Measurements from ENCODE around the gene SLC28A1. TPM values are rescaled to one million over a fixed set of nuclear protein-coding genes. Genes with fewer than 3 reads are reported as not detected.
A peak's percentile ranks its signal among the peaks of the same experiment; 100 is the strongest.

SLC28A1 gene
- total RNA-seq, 1 experiment from 2014 or later: not detected

DNA sequence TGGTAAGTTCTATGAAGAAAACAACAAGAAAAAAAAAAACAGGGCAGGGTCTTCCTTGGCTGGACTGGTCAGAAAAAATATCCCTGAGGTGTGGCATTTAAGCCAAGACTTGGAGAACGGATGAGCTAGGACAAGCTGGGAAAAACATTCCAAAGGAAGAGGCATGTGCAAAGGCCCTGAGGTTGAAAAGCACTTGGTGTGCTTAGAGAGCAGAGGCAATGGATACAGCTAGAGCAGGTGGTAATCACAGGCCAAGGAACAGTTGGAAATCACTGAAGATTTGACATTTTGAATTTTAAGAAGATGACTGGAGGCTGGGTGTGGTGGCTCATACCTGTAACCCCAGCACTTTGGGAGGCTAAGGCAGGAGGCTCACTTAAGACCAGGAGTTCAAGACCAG, 54.3 kb downstream of the SLC28A1 start:
- no peak for DNase-seq (ENCODE audit: low spot score)

DNA sequence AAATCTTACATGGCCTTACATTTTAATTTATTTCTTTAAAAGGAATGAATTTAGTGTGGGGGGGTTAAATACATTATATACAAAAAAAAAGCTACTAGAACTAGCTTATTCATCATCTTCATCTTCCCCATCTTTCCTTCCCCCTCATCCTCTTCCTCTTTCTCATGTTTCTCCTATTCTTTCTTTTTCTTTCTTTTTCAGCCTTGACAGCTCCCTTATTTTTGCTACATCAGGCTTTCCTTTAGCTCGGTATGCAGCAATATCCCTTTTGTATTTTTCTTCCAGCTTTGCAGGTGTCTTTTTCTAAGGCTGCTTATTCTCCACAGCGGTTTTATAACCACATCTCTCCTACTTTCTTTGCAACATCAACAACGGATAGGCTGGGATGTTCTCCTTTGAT, 55.9 kb downstream of the SLC28A1 start:
- DNase-seq (ENCODE audit: low spot score): no peak

GRCh38 chr15:84942456-84942855, 58.0 kb downstream of the SLC28A1 start:
- no peak for DNase-seq (ENCODE audit: low spot score)

DNA sequence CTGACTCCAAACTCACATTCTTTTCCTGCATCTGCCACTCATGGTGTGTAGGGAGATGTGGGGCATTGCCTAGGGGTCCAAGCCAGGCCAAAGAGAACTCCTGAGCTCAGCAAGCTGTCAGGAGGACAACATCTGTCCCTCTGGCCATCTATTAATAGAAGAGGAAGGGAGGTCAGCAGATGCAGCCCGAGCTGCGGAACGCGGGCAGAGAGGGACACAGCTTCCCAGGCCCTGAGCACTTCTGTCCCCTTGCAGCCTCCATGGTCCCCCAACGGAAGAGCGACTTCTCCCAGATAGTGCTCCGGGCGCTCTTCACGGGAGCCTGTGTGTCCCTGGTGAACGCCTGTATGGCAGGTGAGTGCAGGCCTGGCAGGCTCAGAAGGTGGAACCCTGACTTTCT, 59.8 kb downstream of the SLC28A1 start:
- DNase-seq (ENCODE audit: low spot score): no peak

GRCh38 chr15:84944861-84945260, 60.4 kb downstream of the SLC28A1 start:
- no peak for DNase-seq (ENCODE audit: low spot score)

DNA sequence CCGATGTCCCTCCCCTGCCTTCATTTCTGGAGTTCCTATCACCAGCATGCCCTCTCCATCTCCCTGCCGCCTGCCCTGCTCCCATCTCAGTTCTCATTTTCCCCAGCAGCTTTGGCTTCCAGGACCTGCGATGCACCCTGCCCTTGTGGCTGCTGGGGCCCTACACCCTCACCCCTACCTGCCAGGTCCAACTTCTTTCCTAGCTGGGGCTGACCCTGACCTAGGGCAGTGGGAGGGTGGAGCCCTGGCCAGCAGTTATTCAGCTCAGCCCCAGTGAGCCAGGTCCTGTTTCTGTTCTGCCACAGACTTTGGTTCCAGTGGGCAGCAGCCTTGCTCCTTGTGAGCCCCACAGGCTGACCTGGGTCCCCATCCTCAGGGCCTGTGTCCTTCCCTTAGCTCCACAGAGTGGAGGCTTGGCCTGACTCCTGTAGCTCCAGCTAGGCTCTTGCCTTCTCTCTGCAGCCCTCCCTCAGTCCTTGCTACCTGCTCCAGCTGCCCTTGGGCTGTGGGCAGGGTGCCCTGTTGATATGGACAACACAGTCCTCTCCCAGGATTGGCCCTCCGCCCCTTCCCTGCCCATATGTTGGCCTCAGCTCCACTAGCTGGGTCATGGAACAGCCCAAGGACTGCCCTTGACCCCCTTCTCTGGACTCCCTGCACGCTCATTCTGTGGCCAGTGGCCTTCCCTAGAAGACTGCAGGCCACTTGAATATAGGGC, 62.5 kb downstream of the SLC28A1 start:
- DNase-seq (ENCODE audit: low spot score): no peak

- peak; percentile 50 for DNase-seq (ENCODE audit: low spot score)
These were observed 63.7 kb downstream of the SLC28A1 start for GRCh38 chr15:84947947-84948830.

GRCh38 chr15:84949043-84949442, 64.6 kb downstream of the SLC28A1 start:
- no peak for DNase-seq (ENCODE audit: low spot score)

GRCh38 chr15:84949845-84950569, 65.5 kb downstream of the SLC28A1 start:
- no peak for DNase-seq (ENCODE audit: low spot score)

DNA sequence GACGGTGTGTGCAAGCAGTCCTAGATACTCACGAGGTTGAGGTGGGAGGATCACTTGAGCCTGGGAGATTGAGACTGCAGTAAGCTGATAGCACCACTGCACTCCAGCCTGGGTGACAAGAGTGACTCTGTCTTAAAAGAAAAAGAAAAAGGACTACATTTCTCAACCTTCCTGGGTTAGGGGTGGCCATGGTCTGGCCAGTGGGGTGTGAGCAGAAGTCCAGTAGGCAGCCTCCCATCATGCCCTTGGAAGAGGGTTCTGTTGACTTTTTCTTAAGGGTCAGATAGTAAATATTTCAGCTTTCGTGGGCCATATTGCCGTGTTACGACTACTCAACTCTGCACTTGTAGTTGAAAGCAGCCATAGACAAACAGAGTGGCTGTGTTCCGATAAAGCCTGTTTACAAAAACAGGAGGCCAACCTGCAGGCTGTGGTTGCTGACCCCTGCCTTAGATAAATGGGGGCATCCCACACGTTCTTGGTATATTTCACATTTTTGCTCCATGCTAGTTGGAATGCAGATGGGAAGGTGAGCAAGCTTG, 66.2 kb downstream of the SLC28A1 start:
- DNase-seq (ENCODE audit: low spot score): no peak

GRCh38 chr15:84951736-84952135, 67.3 kb downstream of the SLC28A1 start:
- DNase-seq (ENCODE audit: low spot score): no peak

- no peak for DNase-seq (ENCODE audit: low spot score)
These were observed 68.7 kb downstream of the SLC28A1 start for GRCh38 chr15:84953136-84953535.

DNA sequence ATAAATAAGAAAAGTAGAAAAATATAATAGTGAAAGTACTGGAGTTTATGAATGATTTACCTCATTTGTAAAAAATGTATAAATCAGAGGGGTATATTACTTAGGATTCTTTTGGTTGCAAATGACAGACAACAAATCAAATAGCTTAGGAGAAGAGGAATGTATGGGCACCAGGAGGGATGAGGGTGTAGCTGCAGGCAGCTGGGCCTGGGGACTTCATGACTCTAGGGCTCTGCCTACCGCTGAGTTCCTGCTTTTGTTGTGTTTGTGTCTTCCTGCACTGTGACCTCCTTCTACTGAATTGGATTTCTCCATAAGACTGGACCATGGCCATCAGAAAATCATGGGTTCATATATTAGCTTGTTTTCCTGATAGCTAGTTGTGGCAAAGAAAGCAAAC, 69.3 kb downstream of the SLC28A1 start:
- DNase-seq (ENCODE audit: low spot score): no peak

DNA sequence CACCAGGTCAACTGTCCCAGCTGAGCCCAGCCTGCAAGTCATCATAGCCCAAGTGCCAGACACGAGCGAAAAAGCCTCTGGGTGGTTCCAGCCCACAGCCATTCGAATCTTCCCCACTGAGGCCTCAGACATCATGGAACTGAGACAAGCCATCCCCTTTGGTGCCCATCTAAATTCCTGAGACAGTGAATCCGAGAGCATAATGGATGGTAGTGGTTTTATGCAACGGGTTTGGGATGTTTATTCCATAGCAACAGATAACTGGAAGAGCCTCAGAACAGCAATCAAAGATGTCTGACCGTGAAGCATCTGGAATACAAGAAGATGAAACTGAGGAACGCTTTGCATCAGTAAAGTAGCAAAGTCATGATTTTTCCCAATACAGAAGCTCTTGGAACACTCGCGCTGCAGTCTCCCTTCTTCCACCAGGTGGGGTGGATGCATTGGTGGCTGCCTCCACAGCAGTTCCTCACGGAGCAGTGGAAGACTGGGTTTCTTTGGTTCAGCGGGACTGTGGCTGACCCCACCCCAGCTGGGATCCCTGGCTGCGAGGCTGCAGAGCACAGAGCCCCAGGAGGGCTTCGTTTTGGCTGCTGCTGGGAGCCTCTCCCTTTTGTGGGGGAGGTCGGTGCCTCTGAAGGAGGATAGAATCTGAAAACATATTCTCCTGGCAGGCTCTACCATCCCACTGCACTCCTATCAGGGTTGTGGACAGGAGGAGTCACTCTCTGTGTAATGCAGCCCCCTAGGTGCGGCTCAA, 70.8 kb downstream of the SLC28A1 start:
- DNase-seq (ENCODE audit: low spot score): peak; percentile 55

DNA sequence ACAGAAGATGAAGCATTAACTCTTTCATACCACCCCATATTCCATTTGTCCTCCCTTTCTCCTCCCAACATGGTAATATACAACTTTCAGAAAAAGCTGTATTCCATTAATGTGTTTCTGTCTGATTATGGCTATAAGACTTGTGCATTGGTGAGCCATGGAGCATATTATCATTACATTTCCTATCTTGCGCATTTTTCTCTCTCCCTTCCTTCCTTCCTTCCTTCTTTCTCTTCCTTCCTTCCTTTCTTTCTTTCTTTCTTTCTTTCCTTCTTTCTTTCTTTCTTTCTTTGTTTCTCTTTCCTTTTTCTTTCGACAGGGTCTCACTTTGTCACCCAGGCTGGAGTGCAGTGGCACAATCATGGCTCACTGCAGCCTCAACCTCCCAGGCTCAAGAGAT, 71.7 kb downstream of the SLC28A1 start:
- no peak for DNase-seq (ENCODE audit: low spot score)

- DNase-seq (ENCODE audit: low spot score): no peak
These were observed 76.1 kb downstream of the SLC28A1 start for GRCh38 chr15:84960391-84961113.

- peak; percentile 62 for DNase-seq (ENCODE audit: low spot score)
These were observed 76.6 kb downstream of the SLC28A1 start for GRCh38 chr15:84961114-84961452.

DNA sequence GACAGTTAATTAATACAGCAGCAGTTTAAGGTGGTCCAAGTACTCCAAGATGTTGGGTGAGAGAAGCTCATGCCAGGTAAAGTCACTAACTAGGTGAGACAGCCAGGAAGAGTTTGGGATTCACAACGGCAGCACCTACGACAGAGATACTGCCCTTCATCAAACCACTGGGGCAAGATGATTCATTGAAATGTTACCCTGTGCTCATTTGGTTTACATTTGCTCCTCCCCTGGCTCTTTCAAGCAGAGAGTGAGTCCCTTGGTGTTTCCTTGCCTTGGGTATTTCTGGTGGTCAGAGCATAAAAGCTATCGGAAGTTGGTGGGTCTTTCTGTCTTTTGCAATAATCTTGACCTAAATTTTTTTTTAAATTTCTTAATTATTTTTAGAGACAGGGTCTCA, 77.2 kb downstream of the SLC28A1 start:
- DNase-seq (ENCODE audit: low spot score): no peak

- no peak for DNase-seq (ENCODE audit: low spot score)
These were observed 78.5 kb downstream of the SLC28A1 start for GRCh38 chr15:84962955-84963354.

GRCh38 chr15:84967380-84967779, 82.9 kb downstream of the SLC28A1 start:
- no peak for DNase-seq (ENCODE audit: low spot score)

DNA sequence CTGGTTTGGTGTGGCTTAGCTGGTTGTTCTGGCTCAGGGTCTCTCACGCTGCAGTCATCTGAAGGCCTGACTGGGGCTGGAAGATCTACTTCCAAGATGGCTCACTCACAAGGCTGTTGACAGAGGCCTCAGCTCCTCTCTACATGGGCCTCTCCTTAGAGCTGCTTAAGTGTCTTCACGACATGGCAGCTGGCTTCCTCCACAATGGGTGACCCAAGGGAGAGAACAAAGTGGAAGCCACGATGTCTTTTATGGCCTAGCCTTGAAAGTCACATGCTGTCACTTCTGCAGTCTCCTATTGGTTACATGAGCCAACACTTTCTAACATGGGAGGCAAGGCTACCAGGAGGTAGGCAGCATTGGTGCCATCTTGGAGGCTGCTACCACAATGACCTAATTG, 83.8 kb downstream of the SLC28A1 start:
- no peak for DNase-seq (ENCODE audit: low spot score)

Measured in A172 (cell line).